GM13977 (cell line): ENCODE measurements around the gene CAT.

Experiments
- DNase-seq: peaks from one replicate; pipeline ENCODE4 v3.0.0; 2012; ENCODE audit warnings: low spot score
- in situ Hi-C: fragments of 300-500 bp; cut with MboI; formaldehyde crosslinking; loops from one replicate; pipeline ENCODE4 v1.12.0; 2022; ENCODE audit warnings: low sequenced_read_pairs, low pct_unique_long_range_greater_than_20kb, mixed read lengths, inconsistent platforms; ENCODE audit not compliant: unreplicated experiment
- TF ChIP-seq, protein P1 (sequence below): IDR thresholded peaks from 2 replicates; pipeline ENCODE4 v1.5.1; 2012; ENCODE audit warnings: mild to moderate bottlenecking, control low read depth; ENCODE audit not compliant: insufficient read depth; ENCODE audit errors: extremely low read depth, missing control alignments

CAT gene

DNA sequence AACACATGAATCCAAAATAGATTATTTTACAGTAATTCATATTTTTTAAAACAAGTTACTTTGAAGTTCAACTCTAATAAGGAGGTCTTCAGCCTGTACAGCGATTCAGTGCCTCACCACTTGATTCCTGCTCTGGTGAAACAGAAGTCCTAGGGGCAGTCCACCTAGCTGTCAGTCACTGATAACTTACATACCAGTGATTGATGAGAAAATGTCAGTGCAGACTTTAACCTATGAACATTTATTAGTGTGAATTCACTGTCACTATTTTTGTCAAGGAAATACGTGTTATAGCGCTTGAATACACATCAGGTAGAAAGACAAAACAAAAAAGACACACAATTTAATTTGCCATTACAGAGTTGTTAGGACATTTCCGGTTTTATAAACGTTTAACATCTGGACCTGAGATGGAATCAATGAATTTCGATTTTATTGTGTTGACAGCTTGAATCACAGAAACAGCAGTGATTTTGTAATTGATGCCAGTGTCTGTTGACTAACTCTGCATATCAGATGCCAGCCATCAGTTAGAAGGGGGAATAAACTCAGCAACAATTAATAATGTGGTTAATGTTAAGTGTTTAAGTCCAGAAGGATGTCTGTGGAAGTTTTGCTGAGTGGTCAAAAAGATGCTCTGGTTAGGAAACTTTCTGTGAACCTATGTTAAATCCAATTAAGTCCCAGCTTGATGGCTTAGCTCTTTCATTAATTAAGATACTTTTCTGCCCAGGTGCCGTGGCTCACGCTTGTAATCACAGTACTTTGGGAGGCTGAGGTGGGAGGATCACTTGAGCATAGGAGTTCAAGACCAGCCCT lies 40.3 kb downstream of the CAT start:
- in situ Hi-C loops, result no loop called here
- DNase-seq, result no peak
- TF ChIP-seq, protein P1, sequence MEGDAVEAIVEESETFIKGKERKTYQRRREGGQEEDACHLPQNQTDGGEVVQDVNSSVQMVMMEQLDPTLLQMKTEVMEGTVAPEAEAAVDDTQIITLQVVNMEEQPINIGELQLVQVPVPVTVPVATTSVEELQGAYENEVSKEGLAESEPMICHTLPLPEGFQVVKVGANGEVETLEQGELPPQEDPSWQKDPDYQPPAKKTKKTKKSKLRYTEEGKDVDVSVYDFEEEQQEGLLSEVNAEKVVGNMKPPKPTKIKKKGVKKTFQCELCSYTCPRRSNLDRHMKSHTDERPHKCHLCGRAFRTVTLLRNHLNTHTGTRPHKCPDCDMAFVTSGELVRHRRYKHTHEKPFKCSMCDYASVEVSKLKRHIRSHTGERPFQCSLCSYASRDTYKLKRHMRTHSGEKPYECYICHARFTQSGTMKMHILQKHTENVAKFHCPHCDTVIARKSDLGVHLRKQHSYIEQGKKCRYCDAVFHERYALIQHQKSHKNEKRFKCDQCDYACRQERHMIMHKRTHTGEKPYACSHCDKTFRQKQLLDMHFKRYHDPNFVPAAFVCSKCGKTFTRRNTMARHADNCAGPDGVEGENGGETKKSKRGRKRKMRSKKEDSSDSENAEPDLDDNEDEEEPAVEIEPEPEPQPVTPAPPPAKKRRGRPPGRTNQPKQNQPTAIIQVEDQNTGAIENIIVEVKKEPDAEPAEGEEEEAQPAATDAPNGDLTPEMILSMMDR, result no peak

GRCh38 chr11:34480314-34480713 lies 41.6 kb downstream of the CAT start:
- TF ChIP-seq, protein P1, result no peak
- in situ Hi-C loops, result loop anchor here (10.0 kb wide), 1 partner anchor 116 kb away; no protein-coding TSS in a partner anchor
- no peak for DNase-seq

DNA sequence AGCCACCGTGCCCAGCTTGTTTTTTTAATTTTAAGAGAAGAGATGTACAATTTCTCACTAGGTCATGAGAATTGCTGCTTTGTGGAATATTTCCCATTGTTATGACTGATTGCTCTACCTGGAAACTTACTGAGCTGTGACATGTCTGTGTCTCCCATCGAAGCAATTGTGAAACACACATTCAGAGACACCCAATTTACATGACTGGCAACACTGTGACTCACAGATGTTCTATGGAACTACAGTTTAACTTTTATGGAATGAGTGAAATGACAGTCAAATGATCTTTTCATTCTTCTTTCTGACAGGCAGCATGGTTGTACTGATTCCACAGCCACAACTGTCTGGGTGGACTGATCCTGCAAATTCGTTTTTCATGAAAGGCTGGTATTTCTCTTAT lies 42.6 kb downstream of the CAT start:
- TF ChIP-seq, protein P1, result no peak
- in situ Hi-C loops, result loop anchor here (10.0 kb wide), 1 partner anchor 117 kb away; no protein-coding TSS in a partner anchor

GRCh38 chr11:34483106-34483874 lies 44.6 kb downstream of the CAT start:
- DNase-seq, result no peak
- TF ChIP-seq, protein P1, result no peak
- in situ Hi-C loops, result loop anchor here (10.0 kb wide), 1 partner anchor 118 kb away; no protein-coding TSS in a partner anchor

More for the DNA sequence above, 42.6 kb downstream of the CAT start:
- DNase-seq, result no peak

GRCh38 chr11:34487430-34487829 lies 48.7 kb downstream of the CAT start:
- in situ Hi-C loops, result loop anchor here (10.0 kb wide), 1 partner anchor 123 kb away; no protein-coding TSS in a partner anchor

More at GRCh38 chr11:34487430-34487829, 48.7 kb downstream of the CAT start:
- TF ChIP-seq, protein P1, result no peak
- no peak for DNase-seq
